Epithelial cell of proximal tubule (primary cell): ENCODE measurements around the gene PRDM16. TPM values are rescaled to one million over a fixed set of nuclear protein-coding genes. Genes with fewer than 3 reads are reported as not detected.

Experiments used
- DNase-seq: peaks from one replicate; pipeline ENCODE4 v3.0.0-alpha.2; 2011; ENCODE audit warnings: low read depth
- H3K4me3 ChIP-seq: 2 replicates; pipeline ENCODE4 v1.5.1; 2011; ENCODE audit warnings: low read depth, mild to moderate bottlenecking, low read length
- CTCF ChIP-seq: conservative IDR thresholded peaks from 2 replicates; pipeline ENCODE4 v1.5.1; 2012; ENCODE audit warnings: low read depth, mild to moderate bottlenecking, low read length
- total RNA-seq: library from RNA; depleted of rRNA; stranded (reverse); fragments of >200 nt; gene quantifications from 2 replicates; pipeline ENCODE4 v1.2.3, GENCODE V29; 2015

The PRDM16 gene
- total RNA-seq, 1 donor from 2014 or later, result 0.06 TPM

GRCh38 chr1:3353876-3354275 is 284.9 kb downstream of the PRDM16 start:
- no peak for DNase-seq
- H3K4me3 ChIP-seq, result no peak overlapping the region
- no peak for TF ChIP-seq CTCF

- no peak for TF ChIP-seq CTCF
- H3K4me3 ChIP-seq, result no peak overlapping the region
- no peak for DNase-seq
These were observed 286.1 kb downstream of the PRDM16 start for GRCh38 chr1:3355089-3355488.

- no peak for DNase-seq
- no peak overlapping the region for H3K4me3 ChIP-seq
- no peak for TF ChIP-seq CTCF
These were observed 287.2 kb downstream of the PRDM16 start for GRCh38 chr1:3355894-3356826.

GRCh38 chr1:3356827-3357460 is 287.9 kb downstream of the PRDM16 start:
- TF ChIP-seq CTCF, result no peak
- H3K4me3 ChIP-seq, result no peak overlapping the region
- DNase-seq, result no peak

GRCh38 chr1:3357526-3358297 is 288.7 kb downstream of the PRDM16 start:
- DNase-seq, result no peak
- no peak overlapping the region for H3K4me3 ChIP-seq
- no peak for TF ChIP-seq CTCF

- H3K4me3 ChIP-seq, result no peak overlapping the region
- DNase-seq, result no peak
- no peak for TF ChIP-seq CTCF
These were observed 290.3 kb downstream of the PRDM16 start for GRCh38 chr1:3359351-3359750.
